SK-N-SH (cell line): Measurements from ENCODE around the gene RCAN2. TPM values are rescaled to one million over a fixed set of nuclear protein-coding genes. Genes with fewer than 3 reads are reported as not detected.

ENCODE experiments used
- CTCF ChIA-PET: fragments of 300-600, 350-600 bp; formaldehyde crosslinking; extraction: SDS; loops from one replicate; lab custom pipeline; 2021; lab: Yijun Ruan, JAX
- POLR2A ChIA-PET: fragments of 350-600 bp; sonication (Branson Sonifier 250); formaldehyde crosslinking; extraction: SDS; loops from one replicate; lab custom pipeline; 2020; ENCODE audit warnings: antibody characterized with exemption, inconsistent platforms; lab: Yijun Ruan, JAX
- DNase-seq: peaks from one replicate; pipeline ENCODE4 v3.0.0; 2012
- H2AFZ ChIP-seq: fragments of 200-600 bp; sonication (generic); 2 replicates; pipeline ENCODE4 v1.8.1; 2016; ENCODE audit warnings: antibody characterized with exemption, mild to moderate bottlenecking, low read depth
- H3F3A ChIP-seq: fragments of 200-600 bp; sonication (generic); replicated peaks from 2 replicates; pipeline ENCODE3; 2016; ENCODE audit warnings: antibody characterized with exemption, mild to moderate bottlenecking; ENCODE audit not compliant: insufficient read depth
- H3K27ac ChIP-seq, 2 experiments: fragments of 200-500 bp in 1 of 2; fragments of 200-600 bp in 1 of 2; sonication (Bioruptor generic) in 1 of 2; sonication (generic), shearing (Covaris generic) in 1 of 2; 2 replicates each; pipeline versions ENCODE4 v1.5.1 to v1.6.1; 2014 to 2016; ENCODE audit warnings: low read depth in 2 of 2, inconsistent platforms in 1 of 2, low read length in 1 of 2, mild to moderate bottlenecking in 1 of 2, mixed read lengths in 1 of 2
- H3K27me3 ChIP-seq: fragments of 200-600 bp; sonication (generic), shearing (Covaris generic); 2 replicates; pipeline ENCODE4 v1.6.1; 2016; ENCODE audit warnings: mixed run types; ENCODE audit not compliant: insufficient read depth
- H3K36me3 ChIP-seq, 2 experiments: fragments of 200-500 bp in 1 of 2; fragments of 200-600 bp in 1 of 2; sonication (Bioruptor generic) in 1 of 2; sonication (generic) in 1 of 2; replicated peaks in 1 of 2; 2 replicates each; pipeline versions ENCODE3 to v1.5.1; 2014 to 2016; ENCODE audit warnings: low read length in 1 of 2, mild to moderate bottlenecking in 1 of 2; ENCODE audit not compliant: insufficient read depth in 2 of 2, control insufficient read depth in 1 of 2
- H3K4me1 ChIP-seq, 2 experiments: fragments of 200-500 bp in 1 of 2; fragments of 200-600 bp in 1 of 2; sonication (Bioruptor generic) in 1 of 2; sonication (generic), shearing (Covaris generic) in 1 of 2; 2 replicates each; pipeline versions ENCODE4 v1.5.1 to v1.6.1; 2014 to 2016; ENCODE audit warnings: low read depth in 1 of 2, low read length in 1 of 2, mixed run types in 1 of 2; ENCODE audit not compliant: insufficient read depth in 2 of 2, control insufficient read depth in 1 of 2
- H3K4me2 ChIP-seq: fragments of 200-600 bp; sonication (generic), shearing (Covaris generic); 2 replicates; pipeline ENCODE4 v1.6.1; 2017; ENCODE audit warnings: mixed run types
- H3K4me3 ChIP-seq, 2 experiments: fragments of 200-500 bp in 1 of 2; fragments of 200-600 bp in 1 of 2; sonication (Bioruptor generic) in 1 of 2; sonication (generic), shearing (Covaris generic) in 1 of 2; 2 replicates each; pipeline versions ENCODE4 v1.5.1 to v1.8.1; 2014 to 2016; ENCODE audit warnings: low read depth in 2 of 2, inconsistent platforms in 1 of 2, low read length in 1 of 2, mild to moderate bottlenecking in 1 of 2, mixed read lengths in 1 of 2, moderate library complexity in 1 of 2
- H3K79me2 ChIP-seq: fragments of 200-600 bp; sonication (generic); 2 replicates; pipeline ENCODE4 v1.8.1; 2017; ENCODE audit warnings: mild to moderate bottlenecking; ENCODE audit not compliant: insufficient read depth
- H3K9ac ChIP-seq: fragments of 200-600 bp; sonication (generic); 2 replicates; pipeline ENCODE4 v1.6.1; 2017; ENCODE audit warnings: mixed run types
- H3K9me2 ChIP-seq: fragments of 200-600 bp; sonication (generic); 2 replicates; pipeline ENCODE4 v1.6.1; 2017; ENCODE audit warnings: mixed run types
- H3K9me3 ChIP-seq: fragments of 200-600 bp; sonication (generic); 2 replicates; pipeline ENCODE4 v1.6.1; 2017; ENCODE audit warnings: mixed run types, mild to moderate bottlenecking, moderate library complexity
- H4K20me1 ChIP-seq: fragments of 200-600 bp; sonication (generic); 2 replicates; pipeline ENCODE4 v1.6.1; 2017; ENCODE audit warnings: mild to moderate bottlenecking, mixed run types; ENCODE audit not compliant: insufficient read depth
- EP300 ChIP-seq, 2 experiments: IDR thresholded peaks; 2 replicates each; pipeline versions ENCODE4 v1.4.0 to v1.6.1; 2012; ENCODE audit warnings: borderline replicate concordance in 1 of 2, low read depth in 1 of 2, low read length in 1 of 2
- FOXJ3 ChIP-seq: sonication (generic); formaldehyde crosslinking; IDR thresholded peaks from 2 replicates; pipeline ENCODE4 v1.5.1; 2020; ENCODE audit warnings: mild to moderate bottlenecking, missing genetic modification reagents
- MEF2A ChIP-seq: IDR thresholded peaks from 2 replicates; pipeline ENCODE4 v1.4.0; 2012; ENCODE audit warnings: low read depth, borderline replicate concordance
- NRF1 ChIP-seq: IDR thresholded peaks from 2 replicates; pipeline ENCODE4 v1.6.1; 2012; ENCODE audit warnings: low read depth, mild to moderate bottlenecking, low read length
- POLR2AphosphoS5 ChIP-seq: IDR thresholded peaks from 2 replicates; pipeline ENCODE4 v1.6.1; 2012; ENCODE audit warnings: low read depth, low read length
- RAD21 ChIP-seq: IDR thresholded peaks from 2 replicates; pipeline ENCODE4 v1.6.1; 2012; ENCODE audit warnings: mild to moderate bottlenecking, low read length
- RCOR1 ChIP-seq: fragments of 150-350 bp; IDR thresholded peaks from 2 replicates; pipeline ENCODE4 v1.6.1; 2017; ENCODE audit warnings: antibody characterized with exemption, low read length
- SMC3 ChIP-seq: IDR thresholded peaks from 2 replicates; pipeline ENCODE4 v1.6.1; 2012; ENCODE audit warnings: low read depth, low read length, improper control_type of control experiment
- TAF1 ChIP-seq: IDR thresholded peaks from 2 replicates; pipeline ENCODE4 v1.6.1; 2012; ENCODE audit warnings: low read depth, mild to moderate bottlenecking, low read length, moderate library complexity, borderline replicate concordance
- TEAD4 ChIP-seq: IDR thresholded peaks from 2 replicates; pipeline ENCODE4 v1.4.0; 2012; ENCODE audit warnings: mild to moderate bottlenecking, borderline replicate concordance; ENCODE audit not compliant: insufficient read depth
- USF1 ChIP-seq: IDR thresholded peaks from 2 replicates; pipeline ENCODE4 v1.4.0; 2012; ENCODE audit warnings: low read depth, borderline replicate concordance
- YY1 ChIP-seq: IDR thresholded peaks from 2 replicates; pipeline ENCODE4 v1.4.0; 2012; ENCODE audit warnings: low read depth, mild to moderate bottlenecking
- WGBS: methylation state at CpG from one replicate; pipeline ENCODE4 v1.1.6; 2017; ENCODE audit warnings: low lambda C conversion rate; 5-methylcytosine and 5-hydroxymethylcytosine counted together
- polyA plus RNA-seq, 3 experiments: library from polyadenylated mRNA; depleted of rRNA; stranded (reverse); fragments of >200 nt; gene quantifications; 2 replicates each; pipeline ENCODE4 v1.2.3, GENCODE V29; 2012
- TF ChIP-seq, protein P1 (sequence below): IDR thresholded peaks from 2 replicates; pipeline ENCODE4 v1.6.1; 2012; ENCODE audit warnings: mild to moderate bottlenecking, low read depth, low read length, moderate library complexity
- TF ChIP-seq, protein P2 (sequence below): fragments of 150-350 bp; IDR thresholded peaks from 2 replicates; pipeline ENCODE4 v1.6.1; 2016; ENCODE audit warnings: mild to moderate bottlenecking, low read depth, low read length
- TF ChIP-seq, protein P3 (sequence below): IDR thresholded peaks from 2 replicates; pipeline ENCODE4 v1.4.0; 2012; ENCODE audit warnings: low read depth
- TF ChIP-seq, protein P4 (sequence below): IDR thresholded peaks from 2 replicates; pipeline ENCODE4; 2012
- TF ChIP-seq, protein P5 (sequence below): fragments of 200-600 bp; sonication (generic); IDR thresholded peaks from 2 replicates; pipeline ENCODE4 v1.6.1; 2017; ENCODE audit warnings: antibody characterized with exemption, mild to moderate bottlenecking, moderate library complexity

The RCAN2 gene
- polyA plus RNA-seq, 1 of the 3 experiments (the other 2 are of a cell fraction) = not detected

GRCh38 chr6:46199387-46199786, 291.9 kb downstream of the RCAN2 start (continued):
- TF ChIP-seq, protein P1, sequence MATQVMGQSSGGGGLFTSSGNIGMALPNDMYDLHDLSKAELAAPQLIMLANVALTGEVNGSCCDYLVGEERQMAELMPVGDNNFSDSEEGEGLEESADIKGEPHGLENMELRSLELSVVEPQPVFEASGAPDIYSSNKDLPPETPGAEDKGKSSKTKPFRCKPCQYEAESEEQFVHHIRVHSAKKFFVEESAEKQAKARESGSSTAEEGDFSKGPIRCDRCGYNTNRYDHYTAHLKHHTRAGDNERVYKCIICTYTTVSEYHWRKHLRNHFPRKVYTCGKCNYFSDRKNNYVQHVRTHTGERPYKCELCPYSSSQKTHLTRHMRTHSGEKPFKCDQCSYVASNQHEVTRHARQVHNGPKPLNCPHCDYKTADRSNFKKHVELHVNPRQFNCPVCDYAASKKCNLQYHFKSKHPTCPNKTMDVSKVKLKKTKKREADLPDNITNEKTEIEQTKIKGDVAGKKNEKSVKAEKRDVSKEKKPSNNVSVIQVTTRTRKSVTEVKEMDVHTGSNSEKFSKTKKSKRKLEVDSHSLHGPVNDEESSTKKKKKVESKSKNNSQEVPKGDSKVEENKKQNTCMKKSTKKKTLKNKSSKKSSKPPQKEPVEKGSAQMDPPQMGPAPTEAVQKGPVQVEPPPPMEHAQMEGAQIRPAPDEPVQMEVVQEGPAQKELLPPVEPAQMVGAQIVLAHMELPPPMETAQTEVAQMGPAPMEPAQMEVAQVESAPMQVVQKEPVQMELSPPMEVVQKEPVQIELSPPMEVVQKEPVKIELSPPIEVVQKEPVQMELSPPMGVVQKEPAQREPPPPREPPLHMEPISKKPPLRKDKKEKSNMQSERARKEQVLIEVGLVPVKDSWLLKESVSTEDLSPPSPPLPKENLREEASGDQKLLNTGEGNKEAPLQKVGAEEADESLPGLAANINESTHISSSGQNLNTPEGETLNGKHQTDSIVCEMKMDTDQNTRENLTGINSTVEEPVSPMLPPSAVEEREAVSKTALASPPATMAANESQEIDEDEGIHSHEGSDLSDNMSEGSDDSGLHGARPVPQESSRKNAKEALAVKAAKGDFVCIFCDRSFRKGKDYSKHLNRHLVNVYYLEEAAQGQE = no peak
- TF ChIP-seq SMC3 (no peak), EP300 (IDR thresholded peaks at IDR 0.05; ENCODE audit: borderline replicate concordance in 1 of 2, low read depth in 1 of 2, low read length in 1 of 2) (no peak), MEF2A (no peak)
- TF ChIP-seq, protein P2, sequence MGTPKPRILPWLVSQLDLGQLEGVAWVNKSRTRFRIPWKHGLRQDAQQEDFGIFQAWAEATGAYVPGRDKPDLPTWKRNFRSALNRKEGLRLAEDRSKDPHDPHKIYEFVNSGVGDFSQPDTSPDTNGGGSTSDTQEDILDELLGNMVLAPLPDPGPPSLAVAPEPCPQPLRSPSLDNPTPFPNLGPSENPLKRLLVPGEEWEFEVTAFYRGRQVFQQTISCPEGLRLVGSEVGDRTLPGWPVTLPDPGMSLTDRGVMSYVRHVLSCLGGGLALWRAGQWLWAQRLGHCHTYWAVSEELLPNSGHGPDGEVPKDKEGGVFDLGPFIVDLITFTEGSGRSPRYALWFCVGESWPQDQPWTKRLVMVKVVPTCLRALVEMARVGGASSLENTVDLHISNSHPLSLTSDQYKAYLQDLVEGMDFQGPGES = no peak
- TF ChIP-seq, protein P3, sequence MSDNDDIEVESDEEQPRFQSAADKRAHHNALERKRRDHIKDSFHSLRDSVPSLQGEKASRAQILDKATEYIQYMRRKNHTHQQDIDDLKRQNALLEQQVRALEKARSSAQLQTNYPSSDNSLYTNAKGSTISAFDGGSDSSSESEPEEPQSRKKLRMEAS = no peak

DNA sequence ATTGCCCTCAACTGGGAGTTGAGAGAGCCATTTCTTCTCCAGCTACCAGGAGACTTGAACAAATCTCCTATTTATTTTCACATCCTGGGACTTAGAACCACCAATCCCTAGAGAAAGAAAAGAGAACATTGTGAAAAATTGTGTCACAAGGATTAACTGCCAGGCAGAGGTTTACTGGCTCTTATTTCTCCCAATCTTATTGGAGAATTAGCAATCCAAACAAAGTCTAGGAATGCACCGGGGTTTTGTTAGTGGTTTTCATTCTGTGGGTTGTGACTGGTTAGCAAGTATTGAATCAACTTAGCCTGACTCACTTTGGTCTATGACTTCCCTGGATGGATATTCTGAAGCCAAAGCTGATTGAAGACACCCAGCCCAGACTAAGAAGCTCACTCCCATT, 299.3 kb downstream of the RCAN2 start:
- Histone ChIP-seq H2AFZ (no peak overlapping the region), H3K4me2 (no peak overlapping the region), H3K36me3 (no peaks in the 10 kb centered on the region), H3K4me3 (no peak overlapping the region), H3K27ac (no peak overlapping the region), H4K20me1 (no peaks in the 10 kb centered on the region), H3F3A (no peaks in the 10 kb centered on the region), H3K27me3 (peaks cover 5% of the 10 kb centered on the region), H3K4me1 (no peaks in the 10 kb centered on the region), H3K9me3 (no peaks in the 10 kb centered on the region), H3K9ac (no peak overlapping the region), H3K79me2 (no peaks in the 10 kb centered on the region), H3K9me2 (no peaks in the 10 kb centered on the region)
- 0% methylated on average over 1 of the region's 1 CpG for WGBS
- ChIA-PET CTCF (no interaction called here), POLR2A (no interaction called here)
- DNase-seq = no peak
- TF ChIP-seq, protein P1 = no peak
- TF ChIP-seq, protein P4, sequence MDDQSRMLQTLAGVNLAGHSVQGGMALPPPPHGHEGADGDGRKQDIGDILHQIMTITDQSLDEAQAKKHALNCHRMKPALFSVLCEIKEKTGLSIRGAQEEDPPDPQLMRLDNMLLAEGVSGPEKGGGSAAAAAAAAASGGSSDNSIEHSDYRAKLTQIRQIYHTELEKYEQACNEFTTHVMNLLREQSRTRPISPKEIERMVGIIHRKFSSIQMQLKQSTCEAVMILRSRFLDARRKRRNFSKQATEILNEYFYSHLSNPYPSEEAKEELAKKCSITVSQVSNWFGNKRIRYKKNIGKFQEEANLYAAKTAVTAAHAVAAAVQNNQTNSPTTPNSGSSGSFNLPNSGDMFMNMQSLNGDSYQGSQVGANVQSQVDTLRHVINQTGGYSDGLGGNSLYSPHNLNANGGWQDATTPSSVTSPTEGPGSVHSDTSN = no peak
- TF ChIP-seq YY1 (no peak), TAF1 (no peak), TEAD4 (no peak), USF1 (no peak), RAD21 (no peak), RCOR1 (no peak), NRF1 (no peak), FOXJ3 (CRISPR knock-in tag) (no peak), POLR2AphosphoS5 (no peak)
- TF ChIP-seq, protein P5, sequence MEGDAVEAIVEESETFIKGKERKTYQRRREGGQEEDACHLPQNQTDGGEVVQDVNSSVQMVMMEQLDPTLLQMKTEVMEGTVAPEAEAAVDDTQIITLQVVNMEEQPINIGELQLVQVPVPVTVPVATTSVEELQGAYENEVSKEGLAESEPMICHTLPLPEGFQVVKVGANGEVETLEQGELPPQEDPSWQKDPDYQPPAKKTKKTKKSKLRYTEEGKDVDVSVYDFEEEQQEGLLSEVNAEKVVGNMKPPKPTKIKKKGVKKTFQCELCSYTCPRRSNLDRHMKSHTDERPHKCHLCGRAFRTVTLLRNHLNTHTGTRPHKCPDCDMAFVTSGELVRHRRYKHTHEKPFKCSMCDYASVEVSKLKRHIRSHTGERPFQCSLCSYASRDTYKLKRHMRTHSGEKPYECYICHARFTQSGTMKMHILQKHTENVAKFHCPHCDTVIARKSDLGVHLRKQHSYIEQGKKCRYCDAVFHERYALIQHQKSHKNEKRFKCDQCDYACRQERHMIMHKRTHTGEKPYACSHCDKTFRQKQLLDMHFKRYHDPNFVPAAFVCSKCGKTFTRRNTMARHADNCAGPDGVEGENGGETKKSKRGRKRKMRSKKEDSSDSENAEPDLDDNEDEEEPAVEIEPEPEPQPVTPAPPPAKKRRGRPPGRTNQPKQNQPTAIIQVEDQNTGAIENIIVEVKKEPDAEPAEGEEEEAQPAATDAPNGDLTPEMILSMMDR = no peak
- TF ChIP-seq, protein P2 = no peak
